ENCODE data around the gene EYA4. TPM values are rescaled to one million over a fixed set of nuclear protein-coding genes. Genes with fewer than 3 reads are reported as not detected.

EYA4 gene, protein sequence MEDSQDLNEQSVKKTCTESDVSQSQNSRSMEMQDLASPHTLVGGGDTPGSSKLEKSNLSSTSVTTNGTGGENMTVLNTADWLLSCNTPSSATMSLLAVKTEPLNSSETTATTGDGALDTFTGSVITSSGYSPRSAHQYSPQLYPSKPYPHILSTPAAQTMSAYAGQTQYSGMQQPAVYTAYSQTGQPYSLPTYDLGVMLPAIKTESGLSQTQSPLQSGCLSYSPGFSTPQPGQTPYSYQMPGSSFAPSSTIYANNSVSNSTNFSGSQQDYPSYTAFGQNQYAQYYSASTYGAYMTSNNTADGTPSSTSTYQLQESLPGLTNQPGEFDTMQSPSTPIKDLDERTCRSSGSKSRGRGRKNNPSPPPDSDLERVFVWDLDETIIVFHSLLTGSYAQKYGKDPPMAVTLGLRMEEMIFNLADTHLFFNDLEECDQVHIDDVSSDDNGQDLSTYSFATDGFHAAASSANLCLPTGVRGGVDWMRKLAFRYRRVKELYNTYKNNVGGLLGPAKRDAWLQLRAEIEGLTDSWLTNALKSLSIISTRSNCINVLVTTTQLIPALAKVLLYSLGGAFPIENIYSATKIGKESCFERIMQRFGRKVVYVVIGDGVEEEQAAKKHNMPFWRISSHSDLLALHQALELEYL
- 0.68 and 0.78 TPM in 2 replicates for total RNA-seq
- long read RNA-seq: 0 reads

DNA sequence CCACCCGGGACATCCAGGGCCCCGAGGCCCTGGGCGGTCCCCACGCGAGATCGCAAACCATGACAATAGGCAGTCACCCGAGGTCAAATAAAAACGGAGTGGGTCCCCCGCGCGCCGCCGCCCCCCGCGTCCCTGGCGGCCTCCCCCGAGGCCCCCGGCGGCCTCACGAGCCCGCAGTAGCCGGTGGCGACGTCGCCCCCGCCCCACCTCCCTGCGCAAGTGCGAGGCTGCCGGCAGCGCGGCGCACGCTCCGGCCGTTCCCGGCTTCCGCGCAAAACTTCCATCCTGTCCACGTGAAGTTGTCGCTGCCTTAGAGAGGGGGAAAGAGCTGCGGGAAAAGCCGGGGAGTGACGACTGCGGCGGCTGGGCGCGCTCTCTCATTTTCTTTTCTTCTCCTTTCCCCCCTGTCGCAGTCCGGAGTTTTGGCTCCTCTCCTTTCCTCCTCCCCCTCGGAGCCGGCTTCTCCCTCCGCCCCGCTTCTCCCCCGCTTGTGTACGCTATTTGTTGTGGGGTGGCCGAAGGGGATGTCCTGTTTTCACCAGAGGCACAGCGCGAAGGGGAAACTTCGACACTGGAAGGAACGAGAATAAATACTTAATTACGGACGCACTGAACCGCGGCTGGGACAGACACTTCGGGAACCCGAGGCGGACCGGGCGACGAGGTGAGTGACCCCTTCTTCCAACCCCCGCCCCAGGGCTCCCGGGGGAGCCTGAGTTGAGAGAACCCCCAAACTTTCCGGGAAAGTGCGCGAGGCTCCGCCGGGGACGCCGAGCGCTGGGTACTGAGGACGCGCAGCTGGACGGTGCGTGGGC lies at the start of gene EYA4:
TSS of gene EYA4 (plus strand) at position 272 of the 815 bp plus-strand sequence. CDS start 33,424 bp downstream, outside the sequence.
- Mint-ChIP-seq H3K27me3 (ENCODE audit: unreplicated experiment) (peaks cover 78% of the 10 kb centered on the region), H3K27ac (ENCODE audit: unreplicated experiment) (no peak within 1 kb of the TSS), H3K4me1 (ENCODE audit: unreplicated experiment) (peaks cover 17% of the 10 kb centered on the region), H3K36me3 (ENCODE audit: unreplicated experiment) (no peaks in the 10 kb centered on the region), H3K4me3 (ENCODE audit: unreplicated experiment) (peak within 1 kb of the TSS; percentile 77), H3K9me3 (ENCODE audit: unreplicated experiment) (no peaks in the 10 kb centered on the region)
- TF ChIP-seq, protein P1, sequence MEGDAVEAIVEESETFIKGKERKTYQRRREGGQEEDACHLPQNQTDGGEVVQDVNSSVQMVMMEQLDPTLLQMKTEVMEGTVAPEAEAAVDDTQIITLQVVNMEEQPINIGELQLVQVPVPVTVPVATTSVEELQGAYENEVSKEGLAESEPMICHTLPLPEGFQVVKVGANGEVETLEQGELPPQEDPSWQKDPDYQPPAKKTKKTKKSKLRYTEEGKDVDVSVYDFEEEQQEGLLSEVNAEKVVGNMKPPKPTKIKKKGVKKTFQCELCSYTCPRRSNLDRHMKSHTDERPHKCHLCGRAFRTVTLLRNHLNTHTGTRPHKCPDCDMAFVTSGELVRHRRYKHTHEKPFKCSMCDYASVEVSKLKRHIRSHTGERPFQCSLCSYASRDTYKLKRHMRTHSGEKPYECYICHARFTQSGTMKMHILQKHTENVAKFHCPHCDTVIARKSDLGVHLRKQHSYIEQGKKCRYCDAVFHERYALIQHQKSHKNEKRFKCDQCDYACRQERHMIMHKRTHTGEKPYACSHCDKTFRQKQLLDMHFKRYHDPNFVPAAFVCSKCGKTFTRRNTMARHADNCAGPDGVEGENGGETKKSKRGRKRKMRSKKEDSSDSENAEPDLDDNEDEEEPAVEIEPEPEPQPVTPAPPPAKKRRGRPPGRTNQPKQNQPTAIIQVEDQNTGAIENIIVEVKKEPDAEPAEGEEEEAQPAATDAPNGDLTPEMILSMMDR (IDR thresholded peaks at IDR 0.05): no peak
- no peak for DNase-seq (ENCODE audit: extremely low spot score, unreplicated experiment)

DNA sequence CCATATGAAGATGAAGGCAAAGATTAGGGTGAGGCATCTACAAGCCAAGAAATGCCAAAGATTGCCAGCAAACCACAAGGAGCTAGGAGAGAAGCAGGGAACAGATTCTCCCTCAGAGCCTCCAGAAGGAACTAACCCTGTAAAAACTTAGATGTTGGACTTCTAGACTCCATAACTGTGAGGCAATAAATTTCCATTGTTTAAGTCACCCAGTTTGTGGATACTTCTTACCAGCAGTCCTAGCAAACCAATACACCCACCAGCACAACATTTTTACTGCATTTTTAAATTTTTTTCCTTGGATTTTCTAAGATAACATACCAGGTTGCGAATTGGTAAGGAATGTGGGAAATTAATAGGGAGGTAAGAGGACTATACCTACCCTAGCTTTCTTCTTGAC lies 47.8 kb upstream of the EYA4 start:
- H3K9me3 Mint-ChIP-seq (ENCODE audit: unreplicated experiment): peaks cover 6% of the 10 kb centered on the region
- TF ChIP-seq, protein P1 (IDR thresholded peaks at IDR 0.05): no peak
- peaks cover 18% of the 10 kb centered on the region for H3K4me1 Mint-ChIP-seq (ENCODE audit: unreplicated experiment)
- no peak overlapping the region for H3K4me3 Mint-ChIP-seq (ENCODE audit: unreplicated experiment)
- no peak overlapping the region for H3K27ac Mint-ChIP-seq (ENCODE audit: unreplicated experiment)
- peaks cover 12% of the 10 kb centered on the region for H3K27me3 Mint-ChIP-seq (ENCODE audit: unreplicated experiment)
- DNase-seq (ENCODE audit: extremely low spot score, unreplicated experiment): no peak
- no peaks in the 10 kb centered on the region for H3K36me3 Mint-ChIP-seq (ENCODE audit: unreplicated experiment)

DNA sequence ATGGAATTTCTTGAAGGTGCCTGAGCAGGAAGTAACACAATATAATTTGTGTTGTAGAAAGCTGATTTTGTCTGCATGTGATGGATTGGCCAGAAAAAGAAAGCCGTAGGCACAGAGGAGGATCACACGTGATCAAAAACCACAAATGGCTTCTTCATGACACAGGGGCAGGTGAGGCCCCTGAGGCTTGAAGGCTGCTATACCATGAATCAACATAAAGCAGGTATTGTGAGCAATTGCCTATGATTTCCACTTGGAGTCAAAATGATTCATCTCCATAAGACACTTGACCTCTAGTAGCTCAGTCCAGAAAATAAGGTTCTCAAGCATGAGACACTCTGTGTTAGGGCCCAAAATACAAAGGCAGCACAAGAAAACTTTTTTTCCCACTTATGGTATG lies 42.4 kb upstream of the EYA4 start:
- Mint-ChIP-seq H3K27ac (ENCODE audit: unreplicated experiment) (no peak overlapping the region), H3K36me3 (ENCODE audit: unreplicated experiment) (no peaks in the 10 kb centered on the region), H3K4me1 (ENCODE audit: unreplicated experiment) (peaks cover 18% of the 10 kb centered on the region), H3K9me3 (ENCODE audit: unreplicated experiment) (peaks cover 6% of the 10 kb centered on the region), H3K27me3 (ENCODE audit: unreplicated experiment) (peaks cover 11% of the 10 kb centered on the region), H3K4me3 (ENCODE audit: unreplicated experiment) (no peak overlapping the region)
- TF ChIP-seq, protein P1 (IDR thresholded peaks at IDR 0.05): no peak
- no peak for DNase-seq (ENCODE audit: extremely low spot score, unreplicated experiment)

DNA sequence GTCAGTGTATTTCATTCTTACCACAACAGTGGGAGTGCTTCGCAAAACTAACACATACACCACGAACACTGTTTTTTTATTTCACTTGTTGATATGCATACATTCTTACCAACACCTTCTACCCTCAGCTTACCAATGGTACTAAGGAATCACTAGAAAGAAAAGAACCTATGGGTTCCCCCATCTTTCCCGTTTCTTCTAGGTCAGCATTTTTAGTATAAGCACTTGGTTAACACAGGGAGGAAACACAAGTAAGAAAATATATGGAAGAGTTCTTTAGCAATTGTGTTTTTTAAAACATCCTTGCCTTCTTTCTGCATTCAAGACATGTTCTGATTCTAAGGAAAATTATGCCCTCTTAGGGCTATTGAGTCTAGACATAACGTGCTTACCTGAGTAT lies 39.9 kb upstream of the EYA4 start:
- H3K4me3 Mint-ChIP-seq (ENCODE audit: unreplicated experiment): no peak overlapping the region
- H3K4me1 Mint-ChIP-seq (ENCODE audit: unreplicated experiment): peaks cover 18% of the 10 kb centered on the region
- H3K36me3 Mint-ChIP-seq (ENCODE audit: unreplicated experiment): no peaks in the 10 kb centered on the region
- H3K27ac Mint-ChIP-seq (ENCODE audit: unreplicated experiment): no peak overlapping the region
- no peaks in the 10 kb centered on the region for H3K9me3 Mint-ChIP-seq (ENCODE audit: unreplicated experiment)
- H3K27me3 Mint-ChIP-seq (ENCODE audit: unreplicated experiment): peaks cover 15% of the 10 kb centered on the region
- DNase-seq (ENCODE audit: extremely low spot score, unreplicated experiment): no peak
- TF ChIP-seq, protein P1 (IDR thresholded peaks at IDR 0.05): no peak
